HepG2 (cell line): Measurements from ENCODE around the gene CD151.

Experiments
- ATF4 ChIP-seq, 2 experiments: fragments of 450-650 bp in 1 of 2; sonication (generic) in 1 of 2; formaldehyde crosslinking; IDR thresholded peaks; 2 replicates each; pipeline versions ENCODE4 v1.5.0 to v1.8.0; 2020 to 2022; ENCODE audit warnings: mild to moderate bottlenecking in 1 of 2, missing genetic modification reagents in 1 of 2
- DPF2 ChIP-seq: sonication (generic); formaldehyde crosslinking; IDR thresholded peaks from 2 replicates; pipeline ENCODE4 v1.4.0; 2020; ENCODE audit warnings: mild to moderate bottlenecking, low read depth, missing genetic modification reagents, borderline replicate concordance
- FOXP1 ChIP-seq, 2 experiments: fragments of 450-650 bp in 1 of 2; IDR thresholded peaks; 2 replicates each; pipeline ENCODE4 v1.6.1; 2017 to 2018; ENCODE audit warnings: antibody characterized with exemption in 1 of 2
- MATR3 ChIP-seq: sonication (generic); formaldehyde crosslinking; IDR thresholded peaks from 2 replicates; pipeline ENCODE4 v1.4.0; 2020; ENCODE audit warnings: missing genetic modification reagents
- POLR2A ChIP-seq, 2 experiments: IDR thresholded peaks; 2 replicates each; pipeline ENCODE4 v1.6.1; 2011; ENCODE audit warnings: low read depth in 2 of 2, low read length in 2 of 2, mild to moderate bottlenecking in 1 of 2, moderate library complexity in 1 of 2; ENCODE audit not compliant: insufficient read depth in 1 of 2
- RARA ChIP-seq: IDR thresholded peaks from 2 replicates; pipeline ENCODE4 v1.6.1; 2016; ENCODE audit warnings: missing genetic modification reagents, missing compliant biosample characterization
- USF2 ChIP-seq, 2 experiments: sonication (generic) in 1 of 2; formaldehyde crosslinking in 1 of 2; IDR thresholded peaks; 2 replicates each; pipeline versions ENCODE4 v1.5.1 to v1.6.1; 2011 to 2020; ENCODE audit warnings: borderline replicate concordance in 1 of 2, low read depth in 1 of 2, low read length in 1 of 2, mild to moderate bottlenecking in 1 of 2, missing genetic modification reagents in 1 of 2, moderate library complexity in 1 of 2
- ZGPAT ChIP-seq: IDR thresholded peaks from 2 replicates; pipeline ENCODE4 v1.6.1; 2016; ENCODE audit warnings: mild to moderate bottlenecking
- ZNF34 ChIP-seq: sonication (generic); formaldehyde crosslinking; IDR thresholded peaks from 2 replicates; pipeline ENCODE4 v1.4.0; 2020; ENCODE audit warnings: mild to moderate bottlenecking, missing genetic modification reagents, borderline replicate concordance
- ZNF558 ChIP-seq: sonication (generic); formaldehyde crosslinking; IDR thresholded peaks from 2 replicates; pipeline ENCODE4 v1.9.0; 2022; ENCODE audit warnings: mild to moderate bottlenecking, missing genetic modification reagents, borderline replicate concordance
- ZNF619 ChIP-seq: sonication (generic); formaldehyde crosslinking; IDR thresholded peaks from 2 replicates; pipeline ENCODE4 v1.4.0; 2020; ENCODE audit warnings: mild to moderate bottlenecking, missing genetic modification reagents
- TF ChIP-seq, protein P1 (sequence below), 2 experiments: sonication (generic) in 1 of 2; formaldehyde crosslinking in 1 of 2; IDR thresholded peaks; 2 replicates each; pipeline versions ENCODE4 v1.4.0 to v1.6.1; 2018 to 2020; ENCODE audit warnings: missing genetic modification reagents in 2 of 2, borderline replicate concordance in 1 of 2, low read depth in 1 of 2, mild to moderate bottlenecking in 1 of 2, missing biosample characterization in 1 of 2

DNA sequence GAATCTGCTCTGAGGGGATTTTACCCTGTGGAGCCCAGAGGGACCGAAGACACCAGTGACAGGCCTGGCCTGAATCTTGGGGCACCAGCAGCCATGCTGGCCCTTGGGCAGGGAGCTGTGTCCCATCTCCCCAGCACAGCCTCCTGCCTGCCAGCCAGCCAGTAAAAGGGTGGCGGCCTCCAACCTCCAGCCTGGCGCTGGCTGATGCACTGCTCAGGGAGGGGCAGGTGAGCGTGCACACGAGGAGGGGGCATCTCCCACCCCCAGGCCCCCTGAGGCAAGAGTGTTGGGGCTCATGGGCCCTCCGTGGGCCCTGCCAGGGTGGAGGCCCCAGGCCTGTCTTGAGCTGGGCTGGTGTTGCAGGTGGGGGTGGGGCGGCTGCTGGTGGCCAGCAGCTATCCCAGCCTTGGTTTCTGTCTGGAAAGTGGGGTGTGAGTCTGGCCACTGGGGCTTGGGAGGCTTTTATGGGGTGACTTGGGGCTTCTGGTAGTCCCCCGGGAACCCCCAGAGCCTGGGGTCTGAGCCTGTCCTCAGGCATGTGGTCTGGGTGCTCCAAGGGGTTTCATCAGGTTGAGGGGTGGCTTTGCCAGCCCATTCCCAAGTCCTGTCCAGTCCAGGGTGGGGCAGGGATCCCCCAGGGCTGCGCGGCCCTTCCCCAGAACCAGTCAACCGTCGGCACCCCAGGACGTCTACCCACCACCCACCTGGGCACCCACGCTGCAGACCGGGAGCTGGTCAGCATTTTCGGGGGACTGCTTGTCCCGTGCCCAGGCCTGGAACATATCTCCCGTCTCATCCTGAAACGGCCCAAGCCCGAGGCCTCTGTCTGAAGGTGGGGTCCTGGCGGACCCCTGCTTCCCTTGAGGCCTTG lies 27.7 kb downstream of the CD151 start:
- no peak for TF ChIP-seq FOXP1 (IDR thresholded peaks at IDR 0.05)
- TF ChIP-seq FOXP1 (CRISPR knock-in tag; IDR thresholded peaks at IDR 0.05): no peak
- TF ChIP-seq USF2 (IDR thresholded peaks at IDR 0.05; ENCODE audit: low read depth, low read length): no peak
- TF ChIP-seq USF2 (CRISPR knock-in tag; IDR thresholded peaks at IDR 0.05; ENCODE audit: borderline replicate concordance): no peak
- no peak for TF ChIP-seq DPF2
- no peak for TF ChIP-seq ATF4 (CRISPR knock-in tag; IDR thresholded peaks at IDR 0.05)
- no peak for TF ChIP-seq ZNF558
- TF ChIP-seq ZNF619 (CRISPR knock-in tag): no peak
- TF ChIP-seq ZNF34 (CRISPR knock-in tag): no peak
- no peak for TF ChIP-seq ZGPAT (CRISPR knock-in tag)
- TF ChIP-seq, protein P1, sequence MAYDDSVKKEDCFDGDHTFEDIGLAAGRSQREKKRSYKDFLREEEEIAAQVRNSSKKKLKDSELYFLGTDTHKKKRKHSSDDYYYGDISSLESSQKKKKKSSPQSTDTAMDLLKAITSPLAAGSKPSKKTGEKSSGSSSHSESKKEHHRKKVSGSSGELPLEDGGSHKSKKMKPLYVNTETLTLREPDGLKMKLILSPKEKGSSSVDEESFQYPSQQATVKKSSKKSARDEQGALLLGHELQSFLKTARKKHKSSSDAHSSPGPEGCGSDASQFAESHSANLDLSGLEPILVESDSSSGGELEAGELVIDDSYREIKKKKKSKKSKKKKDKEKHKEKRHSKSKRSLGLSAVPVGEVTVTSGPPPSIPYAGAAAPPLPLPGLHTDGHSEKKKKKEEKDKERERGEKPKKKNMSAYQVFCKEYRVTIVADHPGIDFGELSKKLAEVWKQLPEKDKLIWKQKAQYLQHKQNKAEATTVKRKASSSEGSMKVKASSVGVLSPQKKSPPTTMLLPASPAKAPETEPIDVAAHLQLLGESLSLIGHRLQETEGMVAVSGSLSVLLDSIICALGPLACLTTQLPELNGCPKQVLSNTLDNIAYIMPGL (CRISPR knock-in tag; IDR thresholded peaks at IDR 0.05; ENCODE audit: borderline replicate concordance in 1 of 2, low read depth in 1 of 2): no peak
- no peak for TF ChIP-seq RARA (CRISPR knock-in tag)
- no peak for TF ChIP-seq MATR3
- 0 out of 4 replicates have a peak, but pooled peaks of 1 of the 2 experiments have one; percentile 13 for TF ChIP-seq POLR2A (IDR thresholded peaks at IDR 0.05; ENCODE audit: insufficient read depth in 1 of 2, low read depth in 2 of 2, low read length in 2 of 2)
